ENCODE data around the gene MYRF. TPM values are rescaled to one million over a fixed set of nuclear protein-coding genes. Genes with fewer than 3 reads are reported as not detected.

The MYRF gene
- total RNA-seq, 2 experiments from 2014 or later: 0.19 to 1.1 TPM

DNA sequence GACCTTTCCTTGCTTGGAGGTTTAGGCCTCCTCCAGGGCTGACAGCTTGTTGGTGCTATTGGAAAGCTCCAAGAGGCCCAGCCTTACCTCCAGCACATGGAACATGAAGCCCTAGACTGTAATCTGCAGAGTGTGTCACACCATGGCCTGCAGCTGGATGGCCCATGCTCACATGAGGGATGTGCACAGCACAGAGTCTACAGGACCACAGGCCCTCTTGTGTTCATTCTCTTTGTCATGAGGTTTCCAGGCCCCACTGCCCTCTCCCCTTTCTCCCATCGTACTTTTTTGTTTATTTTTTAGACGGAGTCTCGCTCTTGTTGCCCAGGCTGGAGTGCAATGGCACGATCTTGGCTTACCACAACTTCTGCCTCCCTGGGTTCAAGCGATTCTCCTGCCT, 54.3 kb downstream of the MYRF start:
- no peak overlapping the region for H3K4me2 ChIP-seq (ENCODE audit: low read length)

DNA sequence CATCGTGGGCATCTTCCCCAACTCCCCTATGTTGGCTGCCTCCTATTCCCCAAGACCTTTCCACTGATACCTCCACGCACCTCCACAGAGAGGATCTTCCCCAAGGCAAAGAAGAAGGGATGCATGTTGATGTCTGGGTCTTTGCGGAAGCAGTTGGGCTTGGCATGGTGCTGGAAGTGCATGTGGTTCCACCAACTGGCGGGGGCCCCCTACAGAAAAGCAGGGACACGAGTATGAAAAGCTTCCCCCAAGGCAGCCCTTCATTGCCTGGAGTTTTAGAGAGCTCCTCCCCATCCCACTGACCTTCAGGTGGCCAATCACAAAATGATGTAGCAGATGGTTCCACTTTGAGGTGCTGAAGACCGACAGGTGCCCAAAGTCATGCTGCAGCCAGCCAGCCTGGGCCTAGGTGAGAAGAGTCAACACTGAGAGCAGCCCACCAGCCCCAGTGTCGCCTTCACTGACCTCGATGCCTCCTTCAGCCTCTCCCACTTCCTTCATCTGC, 58.3 kb downstream of the MYRF start:
- Histone ChIP-seq H3K9me3 (ENCODE audit: low read length) (no peaks in the 10 kb centered on the region), H3K36me3 (ENCODE audit: insufficient read depth, low read length) (no peaks in the 10 kb centered on the region), H3K4me2 (ENCODE audit: low read length) (no peak overlapping the region), H3K4me1 (ENCODE audit: insufficient read depth, low read length, poor library complexity, severe bottlenecking) (no peaks in the 10 kb centered on the region), H3K27ac (ENCODE audit: low read depth, low read length, poor library complexity, severe bottlenecking) (no peak overlapping the region), H3K9me2 (ENCODE audit: insufficient read depth, low read length) (no peaks in the 10 kb centered on the region), H2AFZ (ENCODE audit: low read length) (no peak overlapping the region), H3K4me3 (ENCODE audit: low read depth, low read length, poor library complexity, severe bottlenecking) (no peak overlapping the region), H3K79me2 (ENCODE audit: insufficient read depth, low read depth, low read length) (no peaks in the 10 kb centered on the region), H4K20me1 (ENCODE audit: insufficient read depth, low read length) (no peaks in the 10 kb centered on the region)
- intact Hi-C loops (cut with micrococcal nuclease; ENCODE audit: unreplicated experiment): no loop called here
- ChIA-PET POLR2A (interaction anchor here (0.6 kb wide), 1 partner anchor 60 kb away, joined by 3 read pairs; no protein-coding TSS in a partner anchor), CTCF (ENCODE audit: unreplicated experiment) (no interaction called here)
- no peak for TF ChIP-seq EZH2phosphoT487 (IDR thresholded peaks at IDR 0.05; ENCODE audit: borderline replicate concordance, low read depth, low read length)
- TF ChIP-seq, protein P1, sequence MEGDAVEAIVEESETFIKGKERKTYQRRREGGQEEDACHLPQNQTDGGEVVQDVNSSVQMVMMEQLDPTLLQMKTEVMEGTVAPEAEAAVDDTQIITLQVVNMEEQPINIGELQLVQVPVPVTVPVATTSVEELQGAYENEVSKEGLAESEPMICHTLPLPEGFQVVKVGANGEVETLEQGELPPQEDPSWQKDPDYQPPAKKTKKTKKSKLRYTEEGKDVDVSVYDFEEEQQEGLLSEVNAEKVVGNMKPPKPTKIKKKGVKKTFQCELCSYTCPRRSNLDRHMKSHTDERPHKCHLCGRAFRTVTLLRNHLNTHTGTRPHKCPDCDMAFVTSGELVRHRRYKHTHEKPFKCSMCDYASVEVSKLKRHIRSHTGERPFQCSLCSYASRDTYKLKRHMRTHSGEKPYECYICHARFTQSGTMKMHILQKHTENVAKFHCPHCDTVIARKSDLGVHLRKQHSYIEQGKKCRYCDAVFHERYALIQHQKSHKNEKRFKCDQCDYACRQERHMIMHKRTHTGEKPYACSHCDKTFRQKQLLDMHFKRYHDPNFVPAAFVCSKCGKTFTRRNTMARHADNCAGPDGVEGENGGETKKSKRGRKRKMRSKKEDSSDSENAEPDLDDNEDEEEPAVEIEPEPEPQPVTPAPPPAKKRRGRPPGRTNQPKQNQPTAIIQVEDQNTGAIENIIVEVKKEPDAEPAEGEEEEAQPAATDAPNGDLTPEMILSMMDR (conservative IDR thresholded peaks at IDR 0.05; ENCODE audit: low read length): no peak
- no TSS peak for BruUV-seq (replicated peaks)
- DNase-seq (ENCODE audit: low spot score): no peak

More for the DNA sequence above, 54.3 kb downstream of the MYRF start:
- H3K36me3 ChIP-seq (ENCODE audit: insufficient read depth, low read length): 0 out of 2 replicates have a peak, but pooled peaks cover 6% of the 10 kb centered on the region
- intact Hi-C loops (cut with micrococcal nuclease; ENCODE audit: unreplicated experiment): no loop called here
- POLR2A ChIA-PET: no interaction called here
- H4K20me1 ChIP-seq (ENCODE audit: insufficient read depth, low read length): no peaks in the 10 kb centered on the region
- H2AFZ ChIP-seq (ENCODE audit: low read length): no peak overlapping the region
- H3K27ac ChIP-seq (ENCODE audit: low read depth, low read length, poor library complexity, severe bottlenecking): no peak overlapping the region
- no TSS peak for BruUV-seq (replicated peaks)
- no peak for DNase-seq (ENCODE audit: low spot score)
- TF ChIP-seq EZH2phosphoT487 (IDR thresholded peaks at IDR 0.05; ENCODE audit: borderline replicate concordance, low read depth, low read length): no peak
- TF ChIP-seq, protein P1 (conservative IDR thresholded peaks at IDR 0.05; ENCODE audit: low read length): no peak
- no peaks in the 10 kb centered on the region for H3K9me3 ChIP-seq (ENCODE audit: low read length)
- H3K4me3 ChIP-seq (ENCODE audit: low read depth, low read length, poor library complexity, severe bottlenecking): no peak overlapping the region
- H3K4me1 ChIP-seq (ENCODE audit: insufficient read depth, low read length, poor library complexity, severe bottlenecking): no peaks in the 10 kb centered on the region
- H3K9me2 ChIP-seq (ENCODE audit: insufficient read depth, low read length): no peaks in the 10 kb centered on the region
- CTCF ChIA-PET (ENCODE audit: unreplicated experiment): no interaction called here
- no peaks in the 10 kb centered on the region for H3K79me2 ChIP-seq (ENCODE audit: insufficient read depth, low read depth, low read length)

DNA sequence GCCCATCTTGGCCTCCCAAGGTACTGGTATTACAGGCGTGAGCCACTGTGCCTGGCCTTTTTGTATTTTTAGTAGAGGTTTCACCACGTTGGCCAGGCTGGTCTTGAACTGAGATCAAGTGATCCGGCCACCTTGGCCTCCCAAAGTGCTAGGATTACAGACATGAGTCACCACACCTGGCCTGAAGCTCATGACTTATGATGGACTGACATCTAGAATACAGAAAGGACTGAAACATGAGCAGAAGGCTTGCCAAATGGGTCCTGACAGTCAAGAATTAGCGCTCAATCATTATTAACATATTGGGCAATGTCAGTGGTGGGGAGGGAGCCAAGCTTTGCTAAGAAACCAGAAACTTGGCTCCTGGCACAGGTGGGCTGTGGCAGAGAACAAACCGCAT, 59.4 kb downstream of the MYRF start:
- BruUV-seq (replicated peaks): no TSS peak
- DNase-seq (ENCODE audit: low spot score): no peak
- Histone ChIP-seq H3K4me3 (ENCODE audit: low read depth, low read length, poor library complexity, severe bottlenecking) (no peak overlapping the region), H3K79me2 (ENCODE audit: insufficient read depth, low read depth, low read length) (no peaks in the 10 kb centered on the region), H3K4me2 (ENCODE audit: low read length) (no peak overlapping the region), H3K9me2 (ENCODE audit: insufficient read depth, low read length) (no peaks in the 10 kb centered on the region), H2AFZ (ENCODE audit: low read length) (no peak overlapping the region), H3K27ac (ENCODE audit: low read depth, low read length, poor library complexity, severe bottlenecking) (no peak overlapping the region), H3K4me1 (ENCODE audit: insufficient read depth, low read length, poor library complexity, severe bottlenecking) (no peaks in the 10 kb centered on the region), H3K9me3 (ENCODE audit: low read length) (no peaks in the 10 kb centered on the region), H3K36me3 (ENCODE audit: insufficient read depth, low read length) (no peaks in the 10 kb centered on the region), H4K20me1 (ENCODE audit: insufficient read depth, low read length) (no peaks in the 10 kb centered on the region)
- intact Hi-C loops (cut with micrococcal nuclease; ENCODE audit: unreplicated experiment): no loop called here
- POLR2A ChIA-PET: no interaction called here
- CTCF ChIA-PET (ENCODE audit: unreplicated experiment): no interaction called here
- TF ChIP-seq, protein P1 (conservative IDR thresholded peaks at IDR 0.05; ENCODE audit: low read length): no peak
- no peak for TF ChIP-seq EZH2phosphoT487 (IDR thresholded peaks at IDR 0.05; ENCODE audit: borderline replicate concordance, low read depth, low read length)

Measured in OCI-LY7 (cell line).